GM19438 (cell line): ENCODE measurements around the gene ZNHIT6.
A peak's percentile ranks its signal among the peaks of the same experiment; 100 is the strongest.
"Not testable (repeated sequence)": the region's sequence is repeated elsewhere in the genome, so short reads cannot be mapped to it uniquely, and the experiment has no call there.

Source experiments
- ATAC-seq: cut with Tn5 transposase; IDR thresholded peaks from one replicate; pipeline ENCODE4 v1.9.1; 2021; ENCODE audit warnings: low read depth; ENCODE audit not compliant: unreplicated experiment

ZNHIT6 gene, protein sequence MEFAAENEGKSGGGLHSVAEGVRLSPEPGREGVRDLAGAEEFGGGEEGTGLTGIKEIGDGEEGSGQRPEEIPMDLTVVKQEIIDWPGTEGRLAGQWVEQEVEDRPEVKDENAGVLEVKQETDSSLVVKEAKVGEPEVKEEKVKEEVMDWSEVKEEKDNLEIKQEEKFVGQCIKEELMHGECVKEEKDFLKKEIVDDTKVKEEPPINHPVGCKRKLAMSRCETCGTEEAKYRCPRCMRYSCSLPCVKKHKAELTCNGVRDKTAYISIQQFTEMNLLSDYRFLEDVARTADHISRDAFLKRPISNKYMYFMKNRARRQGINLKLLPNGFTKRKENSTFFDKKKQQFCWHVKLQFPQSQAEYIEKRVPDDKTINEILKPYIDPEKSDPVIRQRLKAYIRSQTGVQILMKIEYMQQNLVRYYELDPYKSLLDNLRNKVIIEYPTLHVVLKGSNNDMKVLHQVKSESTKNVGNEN

DNA sequence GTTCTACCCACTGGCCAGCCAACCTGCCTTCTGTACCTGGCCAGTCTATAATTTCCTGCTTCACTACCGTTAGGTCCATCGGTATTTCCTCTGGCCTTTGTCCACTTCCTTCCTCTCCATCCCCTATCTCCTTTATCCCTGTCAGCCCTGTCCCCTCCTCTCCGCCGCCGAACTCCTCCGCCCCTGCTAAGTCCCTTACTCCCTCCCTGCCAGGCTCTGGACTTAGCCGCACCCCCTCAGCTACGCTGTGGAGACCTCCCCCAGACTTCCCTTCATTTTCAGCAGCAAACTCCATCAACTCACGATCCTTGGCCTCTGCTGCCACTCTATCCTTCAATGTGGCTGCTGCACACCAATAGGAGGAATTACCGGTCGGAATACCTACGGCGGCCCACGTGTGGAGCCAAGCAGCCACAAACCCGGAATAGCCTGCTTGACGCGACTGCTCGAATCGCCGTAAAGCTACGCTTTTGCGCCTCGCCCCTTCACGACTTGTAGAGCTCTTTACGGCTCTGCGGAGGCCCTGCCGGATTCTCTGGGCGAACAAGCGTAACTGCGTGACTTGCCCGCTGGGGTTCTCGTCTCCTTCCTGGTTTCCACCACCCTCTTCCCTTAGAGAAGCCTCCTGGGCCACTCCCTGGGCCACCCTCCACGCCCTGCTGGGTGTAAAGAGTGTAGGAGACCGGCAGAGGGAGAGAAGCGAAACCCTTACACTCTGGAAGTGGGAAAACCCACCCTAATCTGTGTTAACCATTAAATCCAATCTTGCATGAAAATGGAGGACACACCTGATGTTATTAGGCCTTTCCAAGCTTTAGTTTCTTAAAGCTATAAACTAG is at the start of gene ZNHIT6:
Gene ZNHIT6 (minus strand): TSS at position 444 of the 839 bp plus-strand sequence. CDS start 149 bp downstream, at position 295.
- ATAC-seq, result peak; percentile 89

DNA sequence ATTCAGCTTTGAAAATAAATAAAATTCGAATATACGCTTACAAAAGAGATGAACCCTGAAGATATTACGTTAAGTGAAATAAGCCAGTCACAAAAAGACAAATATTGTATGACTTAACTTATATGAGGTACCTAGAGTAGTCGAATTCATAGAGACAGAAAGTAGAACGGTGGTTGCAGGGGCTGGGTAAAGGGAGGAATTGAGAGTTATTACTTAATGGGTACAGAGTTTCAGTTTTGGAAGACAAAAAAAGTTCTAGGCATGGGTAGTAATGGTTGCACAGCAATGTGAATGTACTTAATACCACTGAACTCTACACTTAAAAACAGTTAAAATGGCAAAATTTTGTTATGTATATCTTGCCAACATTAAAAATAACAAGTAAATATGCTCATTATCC is 48.6 kb upstream of the ZNHIT6 start:
- ATAC-seq, result no peak

GRCh38 chr1:85748120-85748519 is 39.9 kb upstream of the ZNHIT6 start:
- no peak for ATAC-seq

DNA sequence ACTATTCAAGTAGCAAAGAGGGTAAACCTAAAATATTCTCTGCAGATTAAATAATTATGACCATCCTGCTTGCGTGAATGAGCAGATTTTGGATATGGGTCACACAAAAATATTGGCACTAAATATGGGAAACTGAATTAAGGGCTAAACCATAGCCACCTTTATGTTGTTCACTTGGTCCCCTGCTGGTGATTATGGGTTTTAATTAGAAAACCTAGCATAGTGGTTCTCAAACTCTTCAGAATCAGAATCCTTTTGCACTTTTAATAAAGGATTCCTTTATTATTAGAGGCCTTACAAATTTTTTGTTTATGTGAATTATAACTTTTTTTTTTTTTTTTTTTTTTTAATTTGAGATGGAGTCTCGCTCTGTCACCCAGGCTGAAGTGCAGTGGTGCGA is 38.5 kb upstream of the ZNHIT6 start:
- ATAC-seq, result no peak

DNA sequence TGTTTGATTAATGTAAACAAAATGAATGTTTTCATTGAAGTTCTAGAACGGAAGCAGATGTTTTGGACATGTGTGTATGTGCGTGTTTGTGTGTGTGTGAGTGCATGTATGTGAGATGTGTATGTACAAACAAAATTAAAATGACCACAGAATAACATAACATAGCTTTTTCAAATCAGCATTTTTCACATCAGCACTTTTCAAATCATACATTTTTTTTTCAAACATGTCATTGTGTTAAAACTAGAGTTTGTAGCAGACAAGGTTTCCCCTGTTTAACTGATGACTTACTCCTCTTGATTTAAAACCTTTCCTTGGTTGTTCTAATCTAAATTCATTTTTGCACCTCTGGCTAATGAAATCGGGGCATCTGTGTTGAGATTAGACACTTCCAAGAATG is 35.6 kb upstream of the ZNHIT6 start:
- no peak for ATAC-seq

GRCh38 chr1:85734931-85735330 is 26.7 kb upstream of the ZNHIT6 start:
- ATAC-seq, result no peak

DNA sequence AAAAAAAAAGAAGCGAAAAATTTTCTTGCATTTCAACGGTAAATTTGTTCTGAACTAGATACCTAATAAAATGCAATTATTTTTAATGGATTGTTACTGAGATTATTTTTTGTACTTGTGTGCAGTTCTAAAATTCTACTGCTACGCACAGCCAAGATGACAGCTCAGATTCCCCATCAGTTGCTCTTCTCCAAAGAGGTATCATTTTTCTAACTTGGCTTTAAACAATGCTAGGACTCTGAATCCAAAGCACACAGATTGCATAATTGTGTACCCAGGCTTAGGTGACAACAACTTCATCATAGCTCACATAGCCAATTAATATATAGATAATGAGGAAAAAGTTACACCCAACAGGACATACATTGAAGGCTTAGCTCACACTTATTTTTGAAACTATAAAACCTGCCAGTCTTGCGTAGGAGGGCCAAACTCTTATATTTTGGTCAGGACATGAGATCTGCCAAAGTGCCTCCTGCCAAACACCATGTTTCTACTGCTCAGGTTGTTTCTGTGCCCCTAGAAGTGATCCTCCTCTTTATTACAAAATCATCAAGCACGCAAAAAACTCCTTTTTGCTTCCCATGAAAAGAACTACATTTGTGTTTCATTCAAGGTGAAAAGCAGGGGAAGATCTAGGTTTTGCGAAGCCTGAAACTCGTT is 10.6 kb upstream of the ZNHIT6 start:
- no peak for ATAC-seq

GRCh38 chr1:85714418-85715114 is 6.3 kb upstream of the ZNHIT6 start:
- ATAC-seq, result not testable (repeated sequence)

DNA sequence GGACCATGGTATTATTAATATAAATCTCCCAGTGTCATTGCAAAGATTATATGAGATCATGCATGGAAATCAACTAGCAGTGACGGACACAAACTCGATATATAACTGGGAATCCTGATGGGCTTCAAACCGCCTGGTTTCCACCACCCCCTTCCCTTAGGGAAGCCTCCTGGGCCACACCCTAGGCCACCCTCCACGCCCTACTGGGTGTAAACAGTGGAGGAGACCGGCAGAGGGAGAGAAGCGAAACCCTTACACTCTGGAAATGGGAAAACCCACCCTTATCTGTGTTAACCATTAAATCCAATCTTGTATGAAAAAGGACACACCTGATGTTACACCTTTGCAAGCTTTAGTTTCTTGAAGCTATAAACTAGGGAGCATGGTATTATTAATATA is 595 bp upstream of the ZNHIT6 start:
- no peak for ATAC-seq

- ATAC-seq, result peak; percentile 36
Observed at GRCh38 chr1:85707267-85707989, 805 bp downstream of the ZNHIT6 start.

DNA sequence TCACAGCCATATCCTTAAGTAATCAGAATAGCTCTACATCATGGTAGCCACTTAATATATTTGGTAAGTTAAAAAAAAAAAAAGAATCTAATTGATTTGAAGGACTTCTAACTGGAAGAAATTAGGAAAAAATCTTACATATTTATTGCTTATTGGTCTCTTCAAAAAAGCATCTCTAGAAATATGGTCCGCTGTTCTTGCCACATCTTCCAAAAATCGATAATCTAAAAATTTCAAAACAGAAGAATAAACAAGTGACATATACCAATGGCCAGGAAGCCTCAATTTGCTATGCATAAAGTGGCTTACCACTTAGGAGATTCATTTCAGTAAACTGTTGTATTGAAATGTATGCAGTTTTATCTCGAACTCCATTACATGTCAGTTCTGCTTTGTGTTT is 2.3 kb downstream of the ZNHIT6 start:
- ATAC-seq, result no peak

DNA sequence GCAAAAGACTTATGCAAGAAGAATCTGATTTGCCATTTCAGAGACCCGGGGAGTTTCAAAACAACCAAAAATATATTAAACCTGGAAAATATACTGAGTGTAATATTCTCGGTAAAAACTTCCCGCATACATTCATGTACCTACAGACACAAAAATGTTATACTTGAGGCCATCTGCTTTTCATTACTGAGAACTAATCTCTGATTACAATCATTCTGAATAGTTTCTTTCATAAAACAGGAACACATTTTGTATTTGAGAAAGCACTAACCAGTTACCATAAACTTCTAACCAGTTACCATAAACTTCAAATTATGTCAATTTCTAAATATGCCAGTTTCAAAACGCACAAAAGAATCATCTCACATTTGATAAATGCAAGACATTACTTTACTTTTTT is 7.8 kb downstream of the ZNHIT6 start:
- no peak for ATAC-seq

- ATAC-seq, result no peak
Observed at GRCh38 chr1:85697895-85698294, 10.3 kb downstream of the ZNHIT6 start.

DNA sequence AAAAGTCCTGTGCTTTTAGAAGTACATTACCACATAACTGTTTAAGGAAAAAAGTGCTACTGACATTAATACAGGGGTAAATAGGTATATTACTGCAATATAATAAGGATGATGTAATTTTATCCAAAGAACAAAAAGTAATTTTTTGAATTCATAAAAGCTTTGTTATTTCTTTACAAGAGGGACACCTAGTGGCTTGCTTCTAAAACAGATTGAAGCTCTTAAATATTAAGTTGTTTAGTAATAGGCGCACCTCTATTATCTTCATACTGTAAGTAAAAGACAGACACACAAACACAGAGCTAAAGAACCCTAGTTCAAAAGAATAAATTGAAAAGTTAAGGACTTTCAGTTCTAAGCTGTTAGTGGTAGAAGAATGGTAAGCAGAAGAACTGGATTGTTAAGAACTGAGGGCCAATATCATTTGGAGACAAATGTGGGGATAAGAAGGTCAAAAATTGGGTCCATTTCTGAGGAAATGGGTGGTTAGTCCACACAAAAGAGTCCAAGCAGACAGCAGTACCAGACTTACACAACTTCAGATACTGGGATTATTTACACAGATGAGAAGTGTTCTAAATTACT is 15.4 kb downstream of the ZNHIT6 start:
- no peak for ATAC-seq

GRCh38 chr1:85689775-85690404 is 18.3 kb downstream of the ZNHIT6 start:
- no peak for ATAC-seq

DNA sequence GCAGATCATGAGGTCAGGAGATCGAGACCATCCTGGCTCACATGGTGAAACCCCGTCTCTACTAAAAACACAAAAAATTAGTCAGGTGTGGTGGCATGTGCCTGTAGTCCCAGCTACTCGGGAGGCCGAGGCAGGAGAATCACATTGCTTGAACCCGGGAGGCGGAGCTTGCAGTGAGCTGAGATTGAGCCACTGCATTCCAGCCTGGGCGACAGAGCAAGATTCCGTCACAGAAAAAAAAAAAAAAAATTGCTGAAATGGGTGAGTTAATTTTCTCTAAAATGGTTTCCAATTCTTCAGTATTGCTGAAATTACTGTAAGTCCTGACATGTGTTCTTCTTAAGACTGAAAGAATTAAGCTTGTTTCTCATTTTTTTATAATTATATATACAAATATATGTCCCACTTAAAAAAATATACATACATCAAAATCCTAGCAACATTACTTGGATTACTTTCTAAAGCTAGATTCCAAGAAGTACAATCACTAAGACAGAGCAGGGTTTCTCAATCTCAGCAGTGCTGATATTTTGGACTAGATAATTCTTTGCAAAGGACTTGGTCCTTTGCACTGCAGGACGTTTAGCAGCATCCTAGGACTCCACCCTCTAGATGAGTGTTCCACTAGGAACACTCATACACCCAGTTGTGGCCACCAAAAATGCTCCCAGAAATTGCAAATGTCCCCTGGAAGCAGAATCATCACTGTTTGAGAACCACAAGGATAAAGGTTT is 24.8 kb downstream of the ZNHIT6 start:
- ATAC-seq, result no peak

GRCh38 chr1:85681087-85681486 is 27.1 kb downstream of the ZNHIT6 start:
- ATAC-seq, result no peak

DNA sequence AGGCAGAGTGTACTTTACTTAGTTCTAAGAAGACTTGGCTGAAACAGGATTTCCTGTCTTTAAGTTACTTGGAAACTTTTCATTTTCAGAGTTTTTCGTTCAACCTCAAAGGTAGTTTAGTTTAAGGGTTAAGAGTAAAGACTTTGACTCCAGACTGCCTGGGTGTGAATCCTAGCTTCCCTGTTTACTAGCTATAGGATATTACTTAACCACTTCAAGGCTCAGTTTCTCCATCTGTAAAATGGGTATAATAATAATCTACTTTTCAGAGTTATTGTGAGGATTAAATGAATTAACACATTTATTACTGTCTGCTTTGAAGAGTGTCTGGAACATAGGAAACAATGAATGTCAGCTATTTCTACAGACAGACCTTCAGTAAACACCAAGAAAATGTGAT is 30.0 kb downstream of the ZNHIT6 start:
- no peak for ATAC-seq
